HG02870 (cell line): ENCODE data around the gene MEIKIN.

ENCODE experiments used
- ATAC-seq: cut with Tn5 transposase; IDR thresholded peaks from one replicate; pipeline ENCODE4 v1.9.1; 2021; ENCODE audit warnings: mild to moderate bottlenecking, moderate library complexity; ENCODE audit not compliant: unreplicated experiment

The MEIKIN gene

DNA sequence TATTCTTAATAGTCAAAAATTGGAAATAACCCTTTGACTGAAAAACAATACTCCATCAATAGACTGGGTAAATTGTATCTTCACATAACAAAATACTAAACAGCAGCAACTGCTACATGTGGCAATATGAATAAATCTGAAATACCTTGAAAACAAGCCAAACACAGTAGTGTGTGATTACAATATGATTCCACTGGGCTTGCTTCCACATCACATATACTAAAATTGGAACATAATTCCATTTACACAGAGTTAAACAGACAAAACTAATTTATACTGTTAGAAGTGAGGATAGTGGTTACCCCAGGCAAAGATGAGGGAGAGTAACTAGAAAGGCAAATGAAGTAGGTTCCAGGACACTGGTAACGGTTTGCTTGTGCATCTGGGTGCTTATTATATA lies 169.0 kb downstream of the MEIKIN start:
- ATAC-seq, result no peak

DNA sequence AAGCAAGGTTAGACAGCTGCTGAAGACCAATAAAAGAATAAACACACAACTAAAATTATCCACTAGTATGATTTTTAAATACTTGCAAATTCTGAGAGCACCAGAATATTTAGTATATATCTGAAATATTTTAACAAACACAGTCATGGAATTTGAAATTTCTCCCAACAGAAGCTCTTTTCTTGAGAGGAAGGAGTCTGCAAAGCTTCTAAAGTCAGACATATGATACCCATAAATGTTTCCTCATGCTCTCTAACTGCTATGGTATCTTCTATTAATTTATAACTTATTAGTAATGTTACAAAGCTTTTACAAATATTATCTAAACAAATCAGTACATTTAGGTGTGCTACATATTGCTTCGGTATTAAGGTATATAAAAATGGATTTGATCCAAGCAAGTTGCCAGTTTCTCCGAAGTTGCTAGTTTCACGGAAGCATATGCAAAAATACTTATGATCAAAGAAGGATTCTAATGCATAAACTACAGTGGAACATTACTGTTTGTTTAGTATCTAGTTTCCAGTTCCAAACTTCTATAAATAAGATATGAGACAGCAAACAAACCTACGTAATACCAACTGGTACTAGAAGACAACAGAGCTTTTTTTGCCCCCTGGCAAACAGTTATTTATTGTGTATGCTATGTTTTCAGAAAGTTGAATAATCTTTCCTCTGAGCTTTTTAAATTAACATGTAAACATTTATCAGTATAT lies 170.7 kb downstream of the MEIKIN start:
- no peak for ATAC-seq

DNA sequence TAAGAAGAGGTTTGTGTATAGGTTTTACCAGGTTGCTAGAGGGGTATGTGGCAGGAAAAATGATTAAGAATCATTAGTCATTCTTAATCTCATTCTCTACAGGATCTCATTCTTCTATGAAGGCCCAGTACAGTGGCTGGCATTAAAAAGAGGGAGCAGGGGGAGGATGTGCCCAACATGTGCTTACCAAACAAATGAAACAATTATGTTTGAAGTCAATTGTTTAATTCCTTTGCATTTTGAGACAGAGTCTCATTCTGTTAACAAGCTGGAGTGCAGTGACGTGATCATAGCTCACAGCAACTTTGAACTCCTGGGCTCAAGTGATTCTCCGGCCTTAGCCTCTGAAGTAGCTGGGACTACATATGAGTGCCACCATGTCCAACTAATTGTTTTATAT lies 171.7 kb downstream of the MEIKIN start:
- ATAC-seq, result no peak

DNA sequence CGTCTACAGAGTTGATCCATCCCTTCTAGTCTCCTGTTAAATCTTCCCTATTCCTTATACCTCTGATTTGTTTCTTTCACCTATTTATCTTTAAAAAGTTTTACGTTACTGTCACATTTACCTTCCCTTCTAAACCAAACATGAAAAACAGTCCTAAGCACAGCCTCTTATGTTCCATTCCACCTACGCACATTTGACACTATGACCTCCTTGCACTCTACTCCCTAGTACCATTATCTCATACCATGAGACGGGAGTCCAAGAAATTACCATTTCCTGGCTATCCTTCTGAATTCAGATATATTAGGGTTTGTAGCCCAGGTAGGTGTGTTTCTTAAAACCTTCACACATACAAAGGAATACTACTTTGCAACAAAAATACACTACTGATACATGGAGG lies 173.8 kb downstream of the MEIKIN start:
- ATAC-seq, result no peak

DNA sequence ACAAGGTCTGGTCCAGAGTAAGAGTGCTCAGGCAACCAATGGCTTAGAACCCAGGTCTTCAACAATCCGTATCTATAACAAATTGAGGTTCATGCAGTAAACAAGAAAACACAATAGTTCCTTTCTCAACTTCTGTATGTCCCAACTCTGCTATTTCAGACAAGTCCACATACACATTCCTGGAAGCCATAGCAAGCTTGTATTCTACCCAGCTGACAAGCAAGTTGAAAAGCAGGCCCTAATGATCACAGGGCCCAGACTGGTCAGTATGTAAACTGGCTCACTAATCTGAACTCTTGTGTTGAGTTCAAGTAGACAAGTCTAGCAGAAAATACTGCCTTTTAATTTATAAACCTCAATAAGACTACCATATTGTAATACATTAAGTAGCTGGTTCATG lies 175.5 kb downstream of the MEIKIN start:
- no peak for ATAC-seq

DNA sequence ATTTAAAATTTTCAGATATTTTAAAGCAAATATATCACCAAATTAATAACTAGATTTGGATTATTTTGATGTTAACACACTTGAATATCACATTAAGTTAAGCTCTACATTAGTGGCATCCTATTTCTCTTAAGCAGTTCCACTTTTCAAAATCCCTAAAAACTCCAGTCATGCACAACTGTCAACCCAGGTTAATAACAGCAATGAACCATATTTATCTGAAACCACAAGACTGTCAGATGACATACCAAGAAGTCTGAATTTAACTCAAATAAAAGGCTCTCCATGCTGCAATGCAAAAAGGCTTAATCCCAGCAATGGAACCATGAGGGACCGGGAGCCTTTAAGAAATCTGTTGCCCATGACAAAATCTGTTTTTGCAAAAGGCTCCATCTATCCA lies 176.1 kb downstream of the MEIKIN start:
- ATAC-seq, result no peak

DNA sequence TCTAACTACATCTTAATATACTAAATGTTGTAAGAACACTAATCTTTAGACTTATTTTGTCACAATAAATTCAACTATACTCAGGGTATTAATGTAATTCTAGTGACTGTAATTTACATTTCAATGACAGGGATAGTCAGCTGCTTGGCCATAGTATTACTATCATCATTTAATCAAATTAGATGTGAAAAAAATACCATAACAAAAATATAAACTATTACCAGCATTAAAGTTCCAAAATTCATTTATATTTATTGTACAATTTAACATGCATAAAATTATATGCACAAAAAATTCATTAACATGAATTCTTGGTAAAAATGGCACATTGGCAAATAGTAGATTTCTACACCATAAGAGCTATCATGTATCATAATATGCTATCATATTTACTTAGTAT lies 177.6 kb downstream of the MEIKIN start:
- ATAC-seq, result no peak

DNA sequence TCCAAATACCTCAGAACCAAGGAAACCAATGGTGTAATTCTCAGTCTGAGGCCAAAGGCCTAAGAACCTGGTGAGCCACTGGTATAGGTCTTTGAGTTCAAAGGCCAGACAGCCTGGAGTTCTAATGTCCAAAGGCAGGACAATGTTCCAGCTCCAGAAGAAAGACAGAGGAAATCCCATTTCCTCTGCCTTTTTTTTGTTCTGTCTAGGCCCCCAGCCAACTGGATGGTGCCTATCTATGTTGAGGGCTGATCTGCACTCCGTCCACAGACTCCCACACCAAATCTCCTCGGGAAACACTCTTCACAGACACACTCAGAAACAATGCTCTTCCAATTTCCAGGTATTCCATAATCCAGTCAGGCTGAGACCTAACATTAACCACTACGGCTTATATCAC lies 178.8 kb downstream of the MEIKIN start:
- ATAC-seq, result no peak

DNA sequence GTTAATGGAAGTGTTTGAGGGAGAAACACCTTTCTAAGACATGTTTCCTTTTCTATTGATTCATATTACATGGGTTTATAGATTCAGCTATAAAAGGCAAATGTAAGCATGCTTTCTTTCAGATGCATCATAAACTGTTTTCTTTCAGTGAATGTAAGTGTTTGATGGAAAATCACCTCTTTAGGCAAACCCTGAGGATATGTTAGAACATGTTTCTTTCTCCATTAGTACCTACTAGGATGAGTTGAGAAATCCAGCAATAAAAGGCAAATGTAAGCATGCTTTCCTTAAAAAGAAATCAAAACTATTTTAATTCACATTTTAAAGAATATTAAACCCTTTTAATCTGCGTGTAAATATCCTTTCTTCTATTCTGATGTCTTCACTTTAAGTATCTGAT lies 180.2 kb downstream of the MEIKIN start:
- ATAC-seq, result no peak

DNA sequence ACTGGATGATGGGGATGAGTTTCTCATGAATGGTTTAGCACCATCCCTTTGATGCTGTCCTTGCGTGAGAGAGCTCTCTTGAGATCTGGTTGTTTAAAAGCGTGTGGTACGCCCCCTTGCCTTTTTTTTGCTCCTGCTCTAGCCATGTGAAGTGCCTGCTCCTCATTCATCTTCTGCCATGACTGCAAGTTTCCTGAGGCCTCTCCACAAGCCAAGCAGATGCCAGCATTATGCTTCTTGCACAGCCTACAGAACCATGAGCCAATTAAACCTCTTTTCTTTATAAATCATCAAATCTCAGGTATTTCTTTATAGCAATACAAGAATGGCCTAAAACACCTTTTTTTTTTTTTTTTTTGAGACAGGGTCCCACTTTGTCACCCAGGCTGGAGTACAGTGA lies 181.5 kb downstream of the MEIKIN start:
- no peak for ATAC-seq

DNA sequence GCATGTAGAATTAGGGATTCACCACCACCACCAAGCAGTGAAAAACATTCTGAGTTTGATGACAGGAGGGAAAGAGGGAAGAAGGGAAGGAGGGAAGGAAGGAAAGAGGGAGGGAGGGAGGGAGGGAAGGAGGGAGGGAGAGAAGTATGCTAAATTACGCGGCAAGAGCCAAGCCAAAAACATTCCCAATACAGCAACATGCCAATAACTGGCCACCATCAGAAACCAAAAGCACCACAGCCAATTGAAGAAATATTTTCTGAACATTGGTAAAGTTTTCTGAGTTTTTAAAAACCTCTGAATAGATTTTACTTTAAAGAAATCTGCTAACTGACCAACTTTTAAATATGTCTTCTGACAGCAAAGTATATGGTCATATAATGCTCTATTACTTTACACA lies 184.7 kb downstream of the MEIKIN start:
- no peak for ATAC-seq

DNA sequence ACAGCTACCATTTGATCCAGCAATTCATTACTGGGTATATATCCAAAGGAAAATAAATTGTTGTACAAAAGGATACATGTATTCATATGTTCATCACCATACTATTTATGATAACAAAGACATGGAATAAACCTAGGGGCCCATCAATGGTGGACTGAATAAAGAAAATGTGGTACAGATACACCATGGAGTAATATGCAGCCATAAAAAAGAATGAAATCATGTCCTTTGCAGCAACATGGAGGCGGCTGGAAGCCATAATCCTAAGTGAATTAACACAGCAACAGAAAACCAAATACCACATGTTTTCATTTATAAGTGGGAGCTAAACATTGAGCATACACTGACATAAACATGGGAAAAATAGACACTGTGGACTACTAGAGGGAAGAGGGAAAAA lies 185.8 kb downstream of the MEIKIN start:
- ATAC-seq, result no peak

DNA sequence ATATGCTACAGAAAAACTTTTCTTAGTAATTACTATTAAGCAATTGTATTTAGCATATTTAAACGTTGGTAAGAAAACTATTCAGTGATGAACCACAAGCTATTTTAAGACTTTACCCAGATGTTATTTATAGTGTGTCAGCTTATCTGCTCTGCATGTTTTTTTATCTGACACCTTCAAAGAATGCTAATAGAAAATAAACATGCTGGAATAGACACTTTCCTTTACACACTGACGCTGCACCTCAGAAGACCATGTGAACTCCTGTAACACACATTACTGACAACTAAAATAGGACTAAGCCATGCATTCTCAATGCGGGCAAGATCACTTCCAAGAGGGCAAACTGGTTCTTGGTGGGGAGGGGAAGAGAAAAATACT lies 187.0 kb downstream of the MEIKIN start:
- ATAC-seq, result peak; percentile 27

DNA sequence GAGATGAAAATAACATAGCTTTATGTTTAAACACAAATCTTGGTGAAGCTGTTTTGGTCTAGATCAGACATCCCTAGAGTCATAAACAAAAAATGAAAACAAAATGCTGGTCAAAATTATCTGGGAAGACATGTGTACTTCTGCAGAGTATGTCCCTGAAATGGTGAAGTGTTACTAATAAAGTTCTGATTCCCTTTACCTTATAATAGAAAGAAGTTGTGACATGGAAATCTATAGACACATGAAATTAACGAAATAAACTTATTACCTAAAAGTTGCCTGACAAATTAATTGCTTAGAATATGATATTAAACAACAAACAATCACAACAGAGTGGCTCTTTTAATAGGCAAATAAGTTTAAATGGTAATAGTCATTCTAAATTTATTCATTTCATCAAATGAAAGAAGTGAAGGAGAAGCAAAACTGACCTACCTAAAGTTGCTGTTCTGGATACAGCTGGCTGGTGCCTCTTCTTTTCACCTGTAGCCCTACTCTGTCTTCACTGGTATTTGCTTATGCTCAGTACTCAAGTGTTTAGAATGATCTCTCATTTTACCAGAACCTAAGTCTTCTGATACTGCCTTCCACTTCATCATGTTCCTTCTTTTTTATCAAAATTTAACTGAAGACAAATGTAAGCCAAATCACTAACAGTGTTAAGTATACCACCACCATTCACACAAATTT lies 187.5 kb downstream of the MEIKIN start:
- ATAC-seq, result peak; percentile 69
